Liver (tissue), 9 donors: ENCODE data around the gene TMEM19. TPM values are rescaled to one million over a fixed set of nuclear protein-coding genes. Genes with fewer than 3 reads are reported as not detected.
A peak's percentile ranks its signal among the peaks of the same experiment; 100 is the strongest.

Source experiments
- DNase-seq: peaks from one replicate; pipeline ENCODE4 v3.0.0-alpha.2; 2017; ENCODE audit warnings: low spot score
- H3K27ac ChIP-seq, 2 donors: one replicate each; pipeline ENCODE4 v1.7.0; 2013; ENCODE audit warnings: inconsistent platforms in 2 of 2, low read length in 2 of 2, control low read depth in 1 of 2, low read depth in 1 of 2, mild to moderate bottlenecking in 1 of 2
- H3K27me3 ChIP-seq, 4 donors: one replicate each; pipeline versions ENCODE4 v1.6.1 to v1.7.0; 2013; ENCODE audit warnings: low read length in 3 of 4, inconsistent platforms in 1 of 4, mild to moderate bottlenecking in 1 of 4, moderate library complexity in 1 of 4; ENCODE audit not compliant: control insufficient read depth in 4 of 4, insufficient read depth in 4 of 4
- H3K36me3 ChIP-seq, 4 donors: one replicate each; pipeline versions ENCODE4 v1.6.1 to v1.7.0; 2013; ENCODE audit warnings: low read length in 3 of 4, mild to moderate bottlenecking in 3 of 4, low read depth in 1 of 4, moderate library complexity in 1 of 4; ENCODE audit not compliant: control insufficient read depth in 4 of 4, insufficient read depth in 3 of 4
- H3K4me1 ChIP-seq, 4 donors: one replicate each; pipeline versions ENCODE4 v1.6.1 to v1.7.0; 2013; ENCODE audit warnings: low read length in 3 of 4, mild to moderate bottlenecking in 3 of 4, moderate library complexity in 1 of 4; ENCODE audit not compliant: control insufficient read depth in 4 of 4, insufficient read depth in 4 of 4
- H3K4me3 ChIP-seq, 3 donors: one replicate each; pipeline versions ENCODE4 v1.6.1 to v1.7.0; 2013; ENCODE audit warnings: low read length in 3 of 3, control low read depth in 1 of 3, low read depth in 1 of 3, mild to moderate bottlenecking in 1 of 3
- H3K9ac ChIP-seq, 2 donors: one replicate each; pipeline ENCODE4 v1.7.0; 2013; ENCODE audit warnings: low read length in 2 of 2, mild to moderate bottlenecking in 2 of 2, moderate library complexity in 2 of 2, control low read depth in 1 of 2, low read depth in 1 of 2
- H3K9me3 ChIP-seq, 4 donors: one replicate each; pipeline versions ENCODE4 v1.6.1 to v1.7.0; 2013; ENCODE audit warnings: low read length in 3 of 4; ENCODE audit not compliant: control insufficient read depth in 4 of 4
- EGR1 ChIP-seq, 2 donors: IDR thresholded peaks; 2 replicates each; pipeline ENCODE4 v1.6.1; 2016 to 2018; ENCODE audit warnings: antibody characterized with exemption in 2 of 2, low read depth in 2 of 2
- FOXA1 ChIP-seq: IDR thresholded peaks from 2 replicates; pipeline ENCODE4 v1.6.1; 2016; ENCODE audit warnings: antibody characterized with exemption
- FOXA2 ChIP-seq: IDR thresholded peaks from 2 replicates; pipeline ENCODE4 v1.6.1; 2016; ENCODE audit warnings: antibody characterized with exemption
- GABPA ChIP-seq, 2 donors: IDR thresholded peaks in 1 of 2; conservative IDR thresholded peaks in 1 of 2; 2 replicates each; pipeline ENCODE4 v1.6.1; 2016; ENCODE audit warnings: antibody characterized with exemption in 2 of 2, mild to moderate bottlenecking in 1 of 2, moderate library complexity in 1 of 2
- HNF4A ChIP-seq, 2 donors: conservative IDR thresholded peaks; 2 replicates each; pipeline ENCODE4 v1.6.1; 2016; ENCODE audit warnings: antibody characterized with exemption in 2 of 2, mild to moderate bottlenecking in 2 of 2
- HNF4G ChIP-seq: IDR thresholded peaks from 2 replicates; pipeline ENCODE4 v1.6.1; 2016; ENCODE audit warnings: antibody characterized with exemption
- NR2F2 ChIP-seq: IDR thresholded peaks from 2 replicates; pipeline ENCODE4 v1.6.1; 2016; ENCODE audit warnings: antibody characterized with exemption
- RXRA ChIP-seq, 2 donors: IDR thresholded peaks; 2 replicates each; pipeline ENCODE4 v1.6.1; 2017 to 2018; ENCODE audit warnings: antibody characterized with exemption in 2 of 2, mild to moderate bottlenecking in 1 of 2
- SP1 ChIP-seq: IDR thresholded peaks from 2 replicates; pipeline ENCODE4 v1.6.1; 2018; ENCODE audit warnings: antibody characterized with exemption, mild to moderate bottlenecking
- TAF1 ChIP-seq: conservative IDR thresholded peaks from 2 replicates; pipeline ENCODE4 v1.6.1; 2016; ENCODE audit warnings: antibody characterized with exemption, mild to moderate bottlenecking
- YY1 ChIP-seq: IDR thresholded peaks from 2 replicates; pipeline ENCODE4 v1.6.1; 2016; ENCODE audit warnings: antibody characterized with exemption, mild to moderate bottlenecking
- WGBS: extraction: QIAGEN DNeasy Blood & Tissue Kit; methylation state at CpG from one replicate; pipeline ENCODE4 v1.1.7; 2013; 5-methylcytosine and 5-hydroxymethylcytosine counted together
- polyA plus RNA-seq, 2 donors: library from polyadenylated mRNA; stranded (reverse) in 1 of 2; unstranded in 1 of 2; fragments of 200-250 nt in 1 of 2; fragments of >200 nt in 1 of 2; fragmentation: Nextera tagmentation in 1 of 2; extraction: Ambion mirVana in 1 of 2; gene quantifications; one replicate each; pipeline versions ENCODE4 v1.2.1 to v1.2.3, GENCODE V29; 2013 to 2015
- total RNA-seq, 2 donors: library from RNA; depleted of rRNA; stranded (reverse); fragments of >200 nt; gene quantifications; one replicate each; pipeline ENCODE4 v1.2.3, GENCODE V29; 2014
- TF ChIP-seq, protein P1 (sequence below): IDR thresholded peaks from 2 replicates; pipeline ENCODE4 v1.6.1; 2016; ENCODE audit warnings: antibody characterized with exemption
- TF ChIP-seq, protein P2 (sequence below): IDR thresholded peaks from 2 replicates; pipeline ENCODE4 v1.6.1; 2016; ENCODE audit warnings: antibody characterized with exemption, mild to moderate bottlenecking
- TF ChIP-seq, protein P3 (sequence below): IDR thresholded peaks from 2 replicates; pipeline ENCODE4 v1.6.1; 2016; ENCODE audit warnings: antibody characterized with exemption
- donor health status: healthy.
- donor health status: healthy.
- donor health status: healthy.
- donor health status: healthy.
- donor health status: healthy.

TMEM19 gene
- total and polyA plus RNA-seq, 4 donors, result 9.5 to 30.0 (median 11.4) TPM

DNA sequence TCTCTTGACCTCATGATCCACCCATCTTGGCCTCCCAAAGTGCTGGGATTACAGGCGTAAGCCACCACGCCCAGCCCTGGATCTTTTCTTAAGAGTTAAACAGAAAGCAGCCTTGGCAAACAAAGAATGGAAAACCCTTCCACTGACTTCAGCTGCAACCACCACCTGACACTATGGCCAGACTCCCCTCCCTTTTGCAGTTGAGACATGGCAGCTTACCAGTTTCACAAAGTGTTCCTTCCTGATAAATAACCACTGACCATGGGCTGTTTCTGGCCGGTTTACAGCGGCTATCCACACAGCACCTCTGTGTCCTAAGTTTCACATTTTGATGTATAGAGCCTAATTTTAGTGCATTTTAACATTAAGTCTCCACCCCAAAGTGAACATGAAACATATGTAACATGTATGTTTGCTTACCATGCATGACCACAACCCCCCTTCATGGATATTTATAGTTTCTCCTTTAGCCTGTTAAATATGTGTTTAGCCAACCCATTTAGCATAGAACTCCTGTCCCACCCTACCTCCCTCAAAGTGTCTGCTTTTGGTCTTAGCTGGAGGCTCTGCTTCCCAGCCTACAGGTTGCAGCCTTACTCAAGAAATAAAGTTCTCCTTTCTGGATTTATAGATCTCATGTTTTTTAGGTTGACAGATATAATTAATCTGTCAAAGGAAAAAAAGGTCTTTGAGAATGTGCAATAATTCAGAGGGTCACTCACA lies 36.1 kb downstream of the TMEM19 start (continued):
- TF ChIP-seq, protein P1, sequence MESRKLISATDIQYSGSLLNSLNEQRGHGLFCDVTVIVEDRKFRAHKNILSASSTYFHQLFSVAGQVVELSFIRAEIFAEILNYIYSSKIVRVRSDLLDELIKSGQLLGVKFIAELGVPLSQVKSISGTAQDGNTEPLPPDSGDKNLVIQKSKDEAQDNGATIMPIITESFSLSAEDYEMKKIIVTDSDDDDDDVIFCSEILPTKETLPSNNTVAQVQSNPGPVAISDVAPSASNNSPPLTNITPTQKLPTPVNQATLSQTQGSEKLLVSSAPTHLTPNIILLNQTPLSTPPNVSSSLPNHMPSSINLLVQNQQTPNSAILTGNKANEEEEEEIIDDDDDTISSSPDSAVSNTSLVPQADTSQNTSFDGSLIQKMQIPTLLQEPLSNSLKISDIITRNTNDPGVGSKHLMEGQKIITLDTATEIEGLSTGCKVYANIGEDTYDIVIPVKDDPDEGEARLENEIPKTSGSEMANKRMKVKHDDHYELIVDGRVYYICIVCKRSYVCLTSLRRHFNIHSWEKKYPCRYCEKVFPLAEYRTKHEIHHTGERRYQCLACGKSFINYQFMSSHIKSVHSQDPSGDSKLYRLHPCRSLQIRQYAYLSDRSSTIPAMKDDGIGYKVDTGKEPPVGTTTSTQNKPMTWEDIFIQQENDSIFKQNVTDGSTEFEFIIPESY, result no peak
- TF ChIP-seq HNF4A (conservative IDR thresholded peaks at IDR 0.05), result no peak
- no peak for TF ChIP-seq YY1
- no peak for TF ChIP-seq GABPA (IDR thresholded peaks at IDR 0.05 in 1 of 2, conservative IDR thresholded peaks at IDR 0.05 in 1 of 2)
- no peak for TF ChIP-seq FOXA2

DNA sequence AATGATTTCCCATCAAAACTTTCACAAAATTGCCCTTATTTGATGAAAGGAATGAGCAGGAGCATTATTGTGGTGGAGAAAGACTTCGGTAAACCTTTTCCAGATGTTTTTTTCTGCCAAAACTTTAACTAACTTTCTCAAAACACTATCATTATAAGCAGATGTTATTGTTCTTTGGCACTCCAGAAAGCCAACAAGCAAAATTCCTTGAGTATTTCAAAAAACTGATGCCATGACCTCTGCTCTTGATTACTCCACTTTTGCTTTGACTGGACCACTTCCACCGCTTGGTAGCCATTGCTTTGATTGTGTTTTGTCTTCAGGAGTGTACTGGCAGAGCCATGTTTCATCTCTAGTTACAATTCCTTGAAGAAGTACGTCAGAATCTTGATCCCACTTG lies 39.1 kb downstream of the TMEM19 start:
- WGBS, result 89% methylated on average over 3 of the region's 3 CpGs
- no peak for TF ChIP-seq YY1
- no peak for TF ChIP-seq TAF1
- TF ChIP-seq, protein P2, sequence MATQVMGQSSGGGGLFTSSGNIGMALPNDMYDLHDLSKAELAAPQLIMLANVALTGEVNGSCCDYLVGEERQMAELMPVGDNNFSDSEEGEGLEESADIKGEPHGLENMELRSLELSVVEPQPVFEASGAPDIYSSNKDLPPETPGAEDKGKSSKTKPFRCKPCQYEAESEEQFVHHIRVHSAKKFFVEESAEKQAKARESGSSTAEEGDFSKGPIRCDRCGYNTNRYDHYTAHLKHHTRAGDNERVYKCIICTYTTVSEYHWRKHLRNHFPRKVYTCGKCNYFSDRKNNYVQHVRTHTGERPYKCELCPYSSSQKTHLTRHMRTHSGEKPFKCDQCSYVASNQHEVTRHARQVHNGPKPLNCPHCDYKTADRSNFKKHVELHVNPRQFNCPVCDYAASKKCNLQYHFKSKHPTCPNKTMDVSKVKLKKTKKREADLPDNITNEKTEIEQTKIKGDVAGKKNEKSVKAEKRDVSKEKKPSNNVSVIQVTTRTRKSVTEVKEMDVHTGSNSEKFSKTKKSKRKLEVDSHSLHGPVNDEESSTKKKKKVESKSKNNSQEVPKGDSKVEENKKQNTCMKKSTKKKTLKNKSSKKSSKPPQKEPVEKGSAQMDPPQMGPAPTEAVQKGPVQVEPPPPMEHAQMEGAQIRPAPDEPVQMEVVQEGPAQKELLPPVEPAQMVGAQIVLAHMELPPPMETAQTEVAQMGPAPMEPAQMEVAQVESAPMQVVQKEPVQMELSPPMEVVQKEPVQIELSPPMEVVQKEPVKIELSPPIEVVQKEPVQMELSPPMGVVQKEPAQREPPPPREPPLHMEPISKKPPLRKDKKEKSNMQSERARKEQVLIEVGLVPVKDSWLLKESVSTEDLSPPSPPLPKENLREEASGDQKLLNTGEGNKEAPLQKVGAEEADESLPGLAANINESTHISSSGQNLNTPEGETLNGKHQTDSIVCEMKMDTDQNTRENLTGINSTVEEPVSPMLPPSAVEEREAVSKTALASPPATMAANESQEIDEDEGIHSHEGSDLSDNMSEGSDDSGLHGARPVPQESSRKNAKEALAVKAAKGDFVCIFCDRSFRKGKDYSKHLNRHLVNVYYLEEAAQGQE, result no peak
- TF ChIP-seq RXRA (IDR thresholded peaks at IDR 0.05), result no peak
- TF ChIP-seq FOXA1, result no peak
- no peak for TF ChIP-seq NR2F2
- TF ChIP-seq, protein P3, sequence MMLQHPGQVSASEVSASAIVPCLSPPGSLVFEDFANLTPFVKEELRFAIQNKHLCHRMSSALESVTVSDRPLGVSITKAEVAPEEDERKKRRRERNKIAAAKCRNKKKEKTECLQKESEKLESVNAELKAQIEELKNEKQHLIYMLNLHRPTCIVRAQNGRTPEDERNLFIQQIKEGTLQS, result no peak
- TF ChIP-seq FOXA2, result no peak
- Histone ChIP-seq H3K4me1 (peaks cover 0 to 4% (median 1%) of the 10 kb centered on the region in 4 donors), H3K4me3 (no peak overlapping the region), H3K9me3 (no peaks in the 10 kb centered on the region), H3K36me3 (no peaks in the 10 kb centered on the region), H3K27me3 (no peaks in the 10 kb centered on the region), H3K27ac (no peak overlapping the region), H3K9ac (no peak overlapping the region)
- no peak for DNase-seq

DNA sequence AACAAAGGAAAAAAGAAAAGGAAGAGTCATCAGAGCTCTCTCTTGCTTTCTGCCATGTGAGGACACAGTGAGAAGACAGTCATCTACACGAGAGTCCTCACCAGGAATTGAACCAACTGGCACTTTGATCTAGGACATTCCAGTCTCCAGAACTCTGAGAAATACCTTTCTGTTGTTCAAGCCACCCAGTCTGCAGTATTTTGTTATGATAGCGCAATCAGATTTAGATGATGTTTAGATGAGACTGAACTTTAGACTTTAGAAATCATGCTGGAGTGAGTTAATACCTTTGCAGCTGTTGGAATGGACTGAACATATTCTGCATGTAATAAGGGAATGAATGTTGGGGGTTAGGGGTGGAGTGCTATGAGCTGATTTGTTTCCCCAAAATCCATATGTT lies 40.7 kb downstream of the TMEM19 start:
- H3K36me3 ChIP-seq, result no peaks in the 10 kb centered on the region
- H3K27ac ChIP-seq, result no peak overlapping the region
- no peak overlapping the region for H3K9ac ChIP-seq
- TF ChIP-seq HNF4A (conservative IDR thresholded peaks at IDR 0.05) (peak; percentile 75 to 85), EGR1 (IDR thresholded peaks at IDR 0.05; ENCODE audit: low read depth in 2 of 2) (no peak), SP1 (peak; percentile 82), RXRA (IDR thresholded peaks at IDR 0.05) (peak in 1 of 2 donors; percentile 12), HNF4G (peak; percentile 69), GABPA (IDR thresholded peaks at IDR 0.05 in 1 of 2, conservative IDR thresholded peaks at IDR 0.05 in 1 of 2) (no peak)
- TF ChIP-seq, protein P3, result peak; percentile 16
- H3K4me3 ChIP-seq, result no peak overlapping the region
- no peak for DNase-seq
- H3K4me1 ChIP-seq, result peaks cover 0 to 4% (median 1%) of the 10 kb centered on the region in 4 donors
- WGBS, result 36% methylated on average over 2 of the region's 2 CpGs
- no peaks in the 10 kb centered on the region for H3K9me3 ChIP-seq
- no peaks in the 10 kb centered on the region for H3K27me3 ChIP-seq
